Brain pericyte (primary cell): ENCODE results near the gene SUFU.

ENCODE experiments used
- DNase-seq: peaks from one replicate; pipeline ENCODE4 v3.0.0-alpha.2; 2012; ENCODE audit warnings: low read depth, low spot score

SUFU gene

DNA sequence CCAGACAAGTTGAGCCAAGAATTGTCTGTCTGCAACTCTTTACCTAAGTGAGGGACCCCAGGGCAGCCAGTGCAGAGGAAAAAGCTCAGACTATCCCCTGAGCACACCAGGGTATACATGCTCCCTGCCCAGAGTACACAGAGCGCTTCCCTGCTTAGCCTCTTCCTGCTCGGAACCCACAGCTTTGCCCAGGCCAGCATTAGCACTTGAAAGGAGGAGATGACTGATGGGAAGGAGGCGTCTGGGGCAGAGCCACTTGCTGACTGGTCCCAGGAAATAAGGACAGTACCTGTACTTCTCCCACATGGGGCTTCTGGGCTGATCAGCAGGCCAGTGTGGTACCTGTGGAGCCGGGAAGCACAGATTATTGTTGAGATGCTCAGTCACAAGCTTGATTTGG, 92.1 kb downstream of the SUFU start:
- no peak for DNase-seq

DNA sequence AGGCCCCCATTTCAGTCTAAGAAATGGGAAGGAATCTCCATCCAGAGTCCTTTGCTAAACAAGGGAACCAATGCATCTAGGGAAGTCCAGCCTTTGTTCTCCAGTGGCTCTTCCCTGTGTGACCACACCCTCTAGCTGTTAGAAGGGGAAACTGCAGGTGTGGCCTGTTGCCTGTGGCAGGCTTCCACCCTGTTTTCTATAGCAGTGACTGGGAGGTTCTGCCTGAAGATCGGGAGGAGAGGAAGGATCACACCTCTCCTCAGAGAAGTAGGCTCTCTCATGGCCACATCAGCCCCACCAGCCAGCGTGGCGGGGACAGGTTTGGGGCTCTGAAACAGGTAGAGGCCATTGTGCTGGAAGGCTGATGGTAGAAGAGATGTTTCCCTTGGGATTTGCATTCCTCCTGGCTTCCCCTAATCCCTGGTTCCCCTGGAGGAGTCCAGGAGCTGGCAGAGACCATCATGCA, 92.8 kb downstream of the SUFU start:
- DNase-seq: no peak

DNA sequence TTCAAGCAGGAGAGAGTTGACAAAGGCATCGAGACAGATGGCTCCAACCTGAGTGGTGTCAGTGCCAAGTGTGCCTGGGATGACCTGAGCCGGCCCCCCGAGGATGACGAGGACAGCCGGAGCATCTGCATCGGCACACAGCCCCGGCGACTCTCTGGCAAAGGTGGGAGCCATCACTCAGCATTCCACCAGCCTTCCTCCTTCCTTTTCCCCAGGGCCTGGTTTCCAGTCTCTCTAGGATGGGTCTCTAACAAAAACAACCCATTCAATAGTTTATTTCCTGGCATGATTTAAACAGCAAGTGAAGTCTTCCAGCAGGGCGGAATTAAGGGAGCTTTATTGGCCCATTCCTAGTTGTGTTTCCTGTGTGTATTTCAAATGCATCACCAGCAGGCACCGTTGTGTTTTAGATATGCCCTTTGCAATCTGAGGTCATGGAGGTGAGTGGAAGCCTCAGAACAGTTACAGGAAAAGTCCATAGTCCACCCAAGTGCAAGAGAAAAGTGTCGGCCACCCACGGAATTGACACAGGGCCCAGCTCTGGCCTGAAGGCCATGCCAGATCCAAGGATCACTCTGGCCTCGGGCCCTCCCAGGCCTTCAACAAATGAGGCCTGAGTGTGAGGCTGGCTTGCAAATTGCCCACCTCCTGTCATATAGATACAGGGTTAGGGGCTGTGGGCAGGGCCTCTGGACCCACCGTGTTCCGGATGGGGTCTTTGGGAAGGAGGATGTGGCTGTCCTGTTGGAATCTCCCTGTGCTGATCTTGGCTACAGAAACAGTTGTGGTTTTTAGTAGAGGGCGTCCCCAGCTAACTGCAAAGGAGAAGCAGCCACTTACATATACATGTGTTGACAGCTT, 93.6 kb downstream of the SUFU start:
- DNase-seq: no peak

DNA sequence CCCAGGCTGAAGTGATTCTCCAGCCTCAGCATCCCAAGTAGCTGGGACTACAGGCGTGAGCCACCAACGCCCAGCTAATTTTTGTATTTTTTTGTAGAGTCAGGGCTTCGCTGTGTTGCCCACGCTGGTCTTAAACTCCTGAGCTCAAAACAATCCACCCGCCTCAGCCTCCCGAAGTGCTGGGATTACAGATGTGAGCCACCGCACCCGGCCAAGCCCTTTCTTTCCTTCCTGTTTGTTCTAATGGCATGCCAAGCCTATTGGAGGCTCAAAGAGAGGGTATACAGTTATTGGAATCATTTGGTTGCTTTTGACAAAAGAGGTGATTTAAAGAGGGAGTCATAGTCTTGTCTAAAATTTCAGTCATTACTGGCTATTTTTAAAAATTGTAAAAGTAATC, 94.5 kb downstream of the SUFU start:
- no peak for DNase-seq

DNA sequence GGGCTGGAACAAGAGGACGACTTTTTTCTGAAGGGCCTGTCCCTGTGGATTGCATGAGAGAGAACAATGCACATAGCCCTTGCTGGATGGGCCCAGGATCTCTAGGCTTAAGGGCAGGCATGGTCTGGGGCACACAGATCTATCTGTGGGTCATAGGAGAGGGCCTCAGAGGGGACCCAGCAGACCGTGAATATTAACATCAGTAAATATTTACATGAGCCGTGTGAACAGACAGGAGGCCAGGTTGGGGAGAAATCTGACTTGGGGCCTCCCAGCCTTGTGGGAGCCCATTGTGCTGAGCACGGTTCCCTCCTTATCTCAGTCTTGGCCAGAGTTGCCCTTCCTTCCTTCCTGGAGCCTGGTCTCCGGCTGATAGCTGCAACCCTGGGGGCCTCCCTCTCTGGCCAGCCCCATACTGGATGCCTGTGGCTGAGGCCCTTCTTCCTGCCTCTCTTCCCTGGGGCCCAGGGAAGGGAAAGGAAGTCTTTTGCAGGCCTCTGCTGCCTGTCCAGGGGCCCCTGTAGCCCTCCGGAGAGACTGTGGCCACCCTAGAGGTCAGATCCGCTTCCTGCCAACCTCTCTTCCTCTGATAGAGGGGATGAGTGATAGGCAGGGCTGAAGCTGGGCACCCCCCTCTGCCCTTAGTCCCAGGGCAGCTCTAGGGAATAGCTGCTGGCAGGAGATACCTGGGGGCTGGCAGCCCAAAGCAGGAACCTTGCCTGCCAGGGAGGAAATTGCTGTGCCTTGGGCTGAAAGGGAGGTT, 96.0 kb downstream of the SUFU start:
- no peak for DNase-seq

DNA sequence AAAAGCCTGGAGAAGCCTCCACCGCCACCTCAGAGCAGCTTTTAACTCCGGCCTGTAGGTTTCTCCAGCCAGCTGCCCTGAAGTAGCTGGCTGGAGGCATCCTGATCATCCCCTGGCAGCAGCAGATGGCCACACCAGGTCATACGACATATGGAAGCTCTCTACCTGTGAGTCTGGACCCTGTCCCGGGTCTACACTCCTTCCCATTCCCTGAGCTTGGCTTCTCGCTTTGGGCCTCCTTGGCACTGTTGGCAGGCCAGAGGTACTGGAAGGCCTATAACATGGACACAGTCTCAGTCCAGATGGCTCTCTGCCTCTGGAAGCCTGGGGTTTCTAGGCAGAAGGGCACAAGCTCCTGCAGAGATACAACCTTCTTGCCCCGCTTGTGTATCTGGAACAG, 97.0 kb downstream of the SUFU start:
- no peak for DNase-seq

DNA sequence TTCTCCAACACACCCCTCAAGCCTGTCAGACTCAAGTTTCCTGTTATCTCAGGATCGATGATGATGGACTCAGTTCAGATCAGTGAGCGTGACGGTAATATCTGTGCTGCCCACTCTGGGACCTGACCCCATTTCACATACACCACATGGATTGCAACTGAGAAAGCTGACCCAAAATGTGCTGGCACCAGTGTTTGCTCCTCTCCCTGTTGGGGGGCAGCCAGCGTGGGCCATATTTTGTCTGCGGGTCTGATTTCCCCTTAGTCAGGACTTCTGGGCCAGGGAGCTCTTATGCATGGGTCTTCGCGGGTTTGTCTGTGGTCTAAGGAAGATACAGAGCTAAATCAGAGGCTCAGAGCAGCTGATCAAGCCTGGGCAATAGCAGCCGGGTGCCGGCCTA, 97.9 kb downstream of the SUFU start:
- DNase-seq: no peak

DNA sequence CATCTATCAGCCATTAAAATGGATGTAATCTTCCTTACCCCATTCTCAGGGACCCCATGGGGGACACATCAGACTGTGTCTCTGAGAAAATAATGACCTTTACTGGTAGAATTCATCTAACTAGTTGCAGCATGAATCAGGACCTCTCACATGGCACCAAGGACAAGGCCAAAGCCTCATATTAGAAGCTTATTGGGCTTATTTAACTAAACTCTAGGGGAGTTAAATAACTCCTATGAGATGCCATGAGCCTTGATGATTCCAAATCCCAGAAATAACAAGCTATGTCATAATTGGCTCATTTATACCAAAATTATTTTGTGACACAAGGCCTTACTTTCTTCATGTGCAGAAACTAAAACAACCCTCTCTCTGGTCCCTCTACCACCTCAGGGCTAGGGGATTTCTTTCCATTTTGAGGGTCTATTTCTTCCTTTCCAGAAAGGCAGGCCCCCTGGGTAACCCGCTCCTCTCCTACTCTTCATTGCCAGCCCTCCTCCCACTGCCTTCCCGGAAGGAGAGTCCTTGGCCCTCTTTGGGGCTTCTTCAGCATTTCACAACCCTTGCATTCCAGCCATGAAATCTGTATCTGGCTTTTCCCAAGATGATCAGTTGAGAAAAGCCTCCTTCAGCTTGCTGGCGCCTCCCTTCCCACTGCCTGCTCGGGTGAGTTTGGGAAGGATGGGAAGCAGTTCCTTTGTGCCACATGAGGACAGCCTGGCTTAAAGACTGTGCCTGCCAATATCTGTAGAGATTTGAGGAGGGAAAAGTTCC, 98.7 kb downstream of the SUFU start:
- DNase-seq: no peak

DNA sequence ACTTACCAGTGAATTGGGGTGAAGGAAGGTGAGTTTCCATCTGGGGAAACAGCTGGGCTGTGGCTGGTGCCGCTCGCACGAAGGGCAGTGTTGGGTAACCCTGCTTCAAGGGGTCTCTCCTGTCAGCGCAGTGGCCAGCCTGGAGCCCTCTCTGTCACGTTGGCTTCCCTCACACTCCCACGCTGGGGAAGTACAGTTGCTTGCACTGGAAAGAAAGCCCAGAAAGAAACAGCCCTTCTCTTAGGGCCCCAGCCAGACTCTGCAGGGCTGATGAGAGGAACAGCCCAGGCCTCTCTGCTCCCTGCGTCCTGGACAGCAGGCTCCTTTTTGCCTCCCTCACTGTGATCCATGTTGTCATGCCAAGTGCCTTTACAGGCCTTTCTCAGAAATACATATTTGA, 100.2 kb downstream of the SUFU start:
- DNase-seq: no peak

DNA sequence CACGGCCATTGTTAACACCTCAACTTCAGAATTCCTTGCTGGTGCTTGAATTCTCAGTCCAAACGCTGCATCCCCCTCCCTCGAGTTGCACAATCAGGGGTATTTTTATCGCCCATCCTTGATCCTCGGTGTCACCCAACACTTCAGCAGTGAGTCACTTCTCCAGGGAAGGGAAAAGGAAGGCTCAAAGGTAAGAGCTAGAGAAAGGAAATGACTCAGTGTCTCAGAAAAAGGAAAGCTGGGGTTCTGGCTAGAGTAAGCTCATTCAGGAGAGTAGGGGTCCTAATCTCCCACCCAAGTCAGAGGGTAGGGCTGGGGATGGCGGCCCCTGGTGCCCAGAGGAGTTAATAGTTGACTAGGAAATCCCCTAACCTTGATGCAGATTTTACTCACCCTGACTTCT, 100.7 kb downstream of the SUFU start:
- no peak for DNase-seq

DNA sequence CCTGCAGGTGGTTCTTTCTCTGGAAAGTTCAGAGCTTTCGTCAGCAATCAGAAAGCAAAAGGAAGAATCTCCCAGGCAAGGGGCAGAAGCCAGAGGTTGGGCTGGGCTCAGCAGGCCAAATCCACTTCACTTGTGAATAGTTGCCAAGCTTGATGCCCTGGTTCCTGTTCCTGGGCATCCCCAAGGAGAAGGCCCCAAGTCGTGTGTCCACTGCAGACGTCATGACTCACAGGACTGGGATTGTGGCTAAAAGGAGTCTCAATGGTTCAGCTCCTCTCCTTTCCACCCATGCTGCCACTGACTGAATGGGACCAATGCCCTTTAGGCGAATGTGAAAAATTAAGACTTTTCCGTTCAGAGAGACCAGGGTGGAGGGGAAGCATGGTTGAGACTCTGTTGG, 101.9 kb downstream of the SUFU start:
- no peak for DNase-seq

DNA sequence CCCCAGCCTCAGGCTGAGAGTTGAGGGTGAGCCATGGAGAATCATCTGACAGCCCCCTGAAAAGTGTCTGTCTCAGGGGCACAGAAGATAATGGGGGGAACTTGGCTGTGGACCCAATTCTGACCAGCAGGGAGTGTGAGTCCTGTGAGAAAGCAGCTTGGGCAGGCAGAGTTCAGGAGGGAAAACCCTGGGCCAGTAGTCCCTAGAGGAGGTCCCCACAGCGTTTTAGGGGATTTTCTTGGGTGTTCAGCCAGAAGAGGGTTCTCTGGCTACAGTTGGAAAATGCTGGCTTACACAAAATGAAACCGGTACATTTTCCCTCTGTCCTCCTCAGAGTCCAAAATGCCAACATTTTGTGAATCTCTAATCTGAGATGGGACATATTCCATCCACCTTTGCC, 104.7 kb downstream of the SUFU start:
- DNase-seq: no peak

DNA sequence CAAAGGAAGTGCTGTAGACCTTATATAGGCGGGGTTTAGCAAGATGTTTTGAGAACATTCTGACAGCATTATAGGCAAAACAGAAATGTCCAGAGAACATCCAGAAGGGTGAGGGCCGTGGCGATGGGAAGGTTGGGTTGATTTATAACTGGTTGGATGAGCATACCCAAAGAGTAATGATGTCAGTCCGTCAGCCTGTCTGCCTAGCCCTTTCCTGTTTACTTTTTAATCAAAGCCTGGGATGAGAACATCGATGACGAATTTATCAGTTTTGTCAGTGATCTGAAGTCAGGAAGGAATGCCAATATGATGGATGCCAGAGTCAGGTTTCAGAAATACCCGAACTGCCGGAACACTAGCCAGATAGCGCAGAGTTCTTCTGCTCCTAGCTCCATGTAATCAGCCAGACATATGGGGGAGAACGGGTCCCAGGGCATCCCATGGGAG, 106.7 kb downstream of the SUFU start:
- DNase-seq: no peak

DNA sequence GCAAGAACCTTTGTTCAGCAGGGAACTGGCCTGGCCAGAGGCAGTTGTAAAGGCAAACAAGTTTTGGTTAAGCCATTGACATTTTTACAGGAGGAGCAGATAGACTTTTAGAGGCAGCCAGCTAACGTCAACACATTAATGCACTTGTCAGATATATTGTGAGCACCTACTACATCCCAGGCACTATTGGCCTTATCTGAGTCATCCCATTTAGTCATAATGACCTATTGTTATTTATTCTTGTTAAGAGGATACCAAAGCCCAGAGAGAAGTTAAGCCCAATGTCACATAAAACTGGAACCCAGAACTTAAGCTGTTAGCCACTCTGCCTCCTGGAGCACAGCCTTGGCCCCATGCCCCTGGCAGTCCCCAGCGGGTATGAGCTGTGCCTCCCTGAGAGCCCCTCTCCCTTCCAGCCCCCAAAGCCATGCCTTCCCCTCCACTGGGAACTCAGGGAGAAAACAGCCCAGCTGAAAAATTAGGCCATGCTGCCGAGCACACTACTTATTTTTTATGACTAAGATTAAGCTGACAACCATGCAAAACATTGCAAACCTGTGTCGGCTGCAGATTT, 107.8 kb downstream of the SUFU start:
- DNase-seq: no peak

DNA sequence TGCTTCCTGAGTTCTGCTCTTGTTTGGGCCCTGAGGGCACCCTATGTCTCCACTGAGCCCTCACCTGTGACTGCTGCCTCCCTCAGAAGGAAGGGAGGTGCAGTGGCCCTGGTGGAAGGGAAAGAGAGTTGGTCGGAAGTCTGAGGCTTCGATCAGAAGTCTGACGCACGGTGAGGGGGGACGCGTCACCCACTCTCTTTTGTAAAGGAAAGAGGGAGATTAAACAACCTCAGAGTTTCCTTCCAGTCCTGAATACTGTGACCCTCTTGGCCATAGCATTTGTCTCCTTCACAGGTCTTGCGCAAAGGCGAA, 109.1 kb downstream of the SUFU start:
- no peak for DNase-seq

DNA sequence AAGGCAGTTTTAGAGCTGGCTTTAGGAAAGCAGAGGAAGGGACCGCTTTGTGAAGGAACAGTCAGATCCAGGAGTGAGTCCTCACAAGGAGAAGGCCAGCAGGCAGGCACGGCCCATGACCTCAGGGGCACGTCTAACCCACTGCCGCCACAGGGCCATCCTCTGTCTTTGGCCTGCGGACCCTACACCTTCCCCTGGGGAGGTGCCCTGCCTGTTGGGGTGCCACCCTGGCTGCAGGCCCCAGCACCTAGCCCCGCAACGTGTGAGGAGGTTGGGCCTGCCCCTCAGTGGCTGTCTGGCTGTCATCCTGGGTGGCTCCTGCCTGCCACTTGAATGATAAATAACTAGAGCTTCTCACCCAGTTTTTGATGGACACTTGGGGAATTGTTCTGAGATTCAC, 109.5 kb downstream of the SUFU start:
- no peak for DNase-seq

DNA sequence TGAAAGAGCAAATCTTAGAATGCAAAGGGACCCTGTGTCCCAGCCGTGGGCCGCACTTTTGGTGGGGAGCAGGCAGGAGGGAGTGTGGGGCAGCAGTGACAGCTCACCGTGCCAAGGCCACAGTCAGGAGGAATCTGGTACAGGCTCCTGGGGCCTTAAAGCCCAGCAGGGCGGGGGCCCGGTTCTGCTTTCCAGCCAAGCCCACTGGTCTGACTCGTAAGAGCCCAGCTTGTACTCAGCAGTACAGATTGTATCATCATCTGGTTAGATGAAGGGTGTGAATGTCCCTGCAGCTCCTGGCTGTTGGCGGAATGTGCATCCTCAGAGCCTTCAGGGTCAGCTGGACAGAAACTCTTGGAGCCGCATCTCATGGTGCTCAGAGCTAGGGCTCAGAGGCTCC, 110.0 kb downstream of the SUFU start:
- no peak for DNase-seq

DNA sequence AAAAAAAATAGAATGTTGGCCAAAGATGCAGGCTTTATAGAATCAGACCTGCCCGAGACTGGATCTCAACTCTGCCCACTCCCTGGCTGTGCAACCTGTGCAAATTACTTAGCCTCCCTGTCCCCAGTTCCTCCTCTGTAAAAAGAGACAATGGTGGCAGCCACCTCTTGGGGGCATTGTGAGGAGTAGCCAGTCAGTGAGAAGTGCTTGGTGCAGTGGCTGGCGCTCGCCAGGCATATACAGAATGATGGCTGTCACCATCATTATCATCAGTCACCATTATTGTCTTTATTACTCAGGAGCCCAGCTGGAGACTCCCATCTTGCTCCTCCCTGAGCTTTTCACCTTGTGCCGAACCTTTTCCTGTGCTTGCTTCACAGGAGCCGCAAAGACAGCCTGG, 111.1 kb downstream of the SUFU start:
- DNase-seq: no peak

DNA sequence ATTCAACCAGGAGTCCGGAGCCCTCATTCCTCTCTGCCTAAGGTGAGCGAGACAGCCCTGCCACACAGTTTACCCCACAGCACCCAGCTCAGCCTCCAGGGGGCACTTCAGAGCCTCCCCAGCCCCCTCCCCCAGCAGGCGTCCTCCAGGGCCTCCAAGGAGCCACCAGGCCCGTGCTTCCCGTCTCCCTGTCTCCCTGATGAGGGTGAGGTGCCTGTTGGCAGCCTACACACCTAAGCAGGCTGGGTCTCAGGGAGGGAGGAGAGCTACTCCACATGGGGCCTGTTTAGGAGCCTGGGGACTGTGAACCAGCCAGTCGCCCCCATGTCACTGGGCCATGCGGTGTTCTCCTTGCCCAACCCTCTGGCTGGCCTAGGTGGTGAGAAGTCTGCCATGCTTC, 111.6 kb downstream of the SUFU start:
- DNase-seq: no peak

DNA sequence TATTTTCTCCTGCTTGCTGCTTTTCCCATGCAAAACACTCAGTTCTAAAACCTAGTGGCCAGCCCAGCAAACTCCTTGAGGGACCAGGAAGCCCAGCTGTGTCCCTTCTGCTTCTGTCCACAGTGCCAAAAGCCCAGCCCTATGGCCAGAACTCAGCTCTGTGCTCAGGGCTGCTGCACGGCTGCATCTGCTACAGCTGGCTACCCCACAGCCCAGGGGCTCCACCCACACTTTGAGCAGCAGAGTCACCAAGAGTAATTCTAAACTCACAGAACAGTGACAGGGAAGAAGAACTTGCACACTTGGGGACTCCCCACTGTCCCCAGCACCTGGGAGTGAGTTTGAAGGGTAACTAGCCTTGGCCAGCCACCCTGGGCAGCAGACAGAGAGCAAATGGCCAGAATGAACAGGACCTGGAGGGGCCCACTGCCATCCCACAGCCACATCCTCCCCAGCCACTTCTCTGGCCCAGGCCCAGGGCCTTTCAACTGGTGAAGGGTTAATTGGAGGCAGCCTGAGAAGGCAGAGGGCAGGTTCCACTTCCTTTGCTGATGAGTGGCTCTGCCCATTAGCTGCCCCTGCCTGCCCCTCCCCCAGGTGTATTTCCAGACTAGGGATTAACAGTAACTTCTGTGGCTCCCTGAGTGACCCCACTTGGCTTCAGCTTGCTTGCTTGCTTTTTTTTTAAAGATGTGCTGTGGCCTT, 112.4 kb downstream of the SUFU start:
- no peak for DNase-seq

DNA sequence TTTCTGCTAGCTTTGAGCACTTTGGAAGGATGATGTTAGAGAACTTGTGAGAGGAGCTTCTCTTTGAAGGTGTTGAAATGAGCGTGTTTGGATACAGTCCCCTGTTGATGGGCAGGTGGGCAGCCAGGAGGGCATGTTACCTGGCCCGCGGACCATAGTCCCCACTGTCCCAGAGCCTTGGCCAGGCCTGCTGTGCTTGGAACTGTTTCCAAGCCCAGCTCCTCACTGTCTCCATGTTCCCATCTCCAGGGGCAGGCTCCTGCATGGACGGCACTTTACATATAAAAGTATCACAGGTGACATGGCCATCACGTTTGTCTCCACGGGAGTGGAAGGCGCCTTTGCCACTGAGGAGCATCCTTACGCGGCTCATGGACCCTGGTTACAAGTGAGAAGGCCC, 113.3 kb downstream of the SUFU start:
- no peak for DNase-seq
